Right hindlimb (tissue), 1 donor: Measurements from ENCODE around the gene POLD1.
"Not testable (repeated sequence)": the region's sequence is repeated elsewhere in the genome, so short reads cannot be mapped to it uniquely, and the experiment has no call there.

ENCODE experiments used
- DNase-seq: peaks from one replicate; pipeline ENCODE4 v3.0.0-alpha.2; 2018

Gene POLD1

GRCh38 chr19:50365434-50366306, 18.5 kb upstream of the POLD1 start, which contains the start of gene NAPSA:
Gene NAPSA, minus strand, starts transcription at chr19:50365639. Its CDS starts 18 bp downstream, at chr19:50365621.
- DNase-seq, result no peak

- peak; percentile 89 for DNase-seq
Observed at GRCh38 chr19:50368649-50369570, 15.2 kb upstream of the POLD1 start.

DNA sequence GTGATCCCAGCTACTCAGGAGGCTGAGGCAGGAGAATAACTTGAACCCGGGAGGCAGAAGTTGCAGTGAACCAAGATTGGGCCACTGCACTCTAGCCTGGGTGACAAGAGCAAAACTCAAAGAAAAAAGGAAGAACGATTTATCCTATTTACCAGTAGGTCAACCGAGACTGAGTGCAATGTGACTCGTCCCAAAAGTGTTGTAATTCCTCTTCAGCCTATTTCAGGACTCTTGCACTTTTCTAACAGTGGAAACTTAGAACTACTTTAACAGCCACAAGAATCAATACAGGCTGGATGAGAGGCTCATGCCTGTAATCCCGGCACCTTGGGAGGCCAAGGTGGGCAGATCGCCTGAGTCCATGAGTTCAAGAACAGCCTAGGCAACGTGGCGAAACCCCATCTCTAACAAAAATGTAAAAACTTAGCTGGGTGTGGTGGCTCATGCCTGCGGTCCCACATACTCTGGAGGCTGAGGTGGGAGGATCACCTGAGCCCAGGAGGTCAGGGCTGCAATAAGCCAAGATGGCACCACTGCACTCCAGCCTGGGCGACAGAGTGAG, 12.2 kb upstream of the POLD1 start:
- no peak for DNase-seq

DNA sequence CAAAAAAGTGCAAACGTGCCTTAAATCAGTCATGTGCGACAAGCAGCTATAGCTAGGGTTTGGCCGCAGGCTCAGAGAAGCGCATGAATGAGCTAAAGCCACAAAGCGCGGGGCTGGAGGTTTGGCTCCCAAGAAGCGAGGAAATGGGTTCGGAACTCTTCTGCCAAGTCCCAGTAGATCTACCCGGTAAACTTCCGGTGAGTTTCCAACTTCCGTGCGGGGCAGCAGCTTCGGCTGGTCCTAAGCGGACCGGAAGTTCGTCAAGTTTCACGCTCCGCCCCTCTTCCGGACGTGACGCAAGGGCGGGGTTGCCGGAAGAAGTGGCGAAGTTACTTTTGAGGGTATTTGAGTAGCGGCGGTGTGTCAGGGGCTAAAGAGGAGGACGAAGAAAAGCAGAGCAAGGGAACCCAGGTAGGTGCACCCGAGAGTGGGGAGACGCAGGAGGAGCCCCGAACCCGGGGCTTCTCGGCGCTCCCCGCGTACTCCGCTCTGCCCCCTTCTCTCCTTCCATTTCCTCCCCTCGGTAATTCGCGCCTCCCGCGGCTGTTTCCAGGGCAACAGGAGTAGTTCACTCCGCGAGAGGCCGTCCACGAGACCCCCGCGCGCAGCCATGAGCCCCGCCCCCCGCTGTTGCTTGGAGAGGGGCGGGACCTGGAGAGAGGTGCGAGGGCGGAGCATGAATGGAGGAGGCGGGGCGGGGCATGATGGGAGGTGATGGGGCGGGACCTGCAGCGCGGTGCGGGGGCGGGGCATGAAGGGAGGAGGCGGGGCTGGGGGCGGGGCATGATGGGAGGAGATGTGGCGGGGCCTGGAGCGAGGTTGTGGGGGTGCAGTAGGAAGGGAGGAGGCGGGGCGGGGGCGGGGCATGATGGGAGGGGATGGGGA, 7.7 kb upstream of the POLD1 start, which contains the start of gene NR1H2:
NR1H2 (plus strand) TSS at position 292 of the 885 bp plus-strand sequence. CDS start 1,149 bp downstream, outside the sequence.
- DNase-seq, result peak; percentile 96

DNA sequence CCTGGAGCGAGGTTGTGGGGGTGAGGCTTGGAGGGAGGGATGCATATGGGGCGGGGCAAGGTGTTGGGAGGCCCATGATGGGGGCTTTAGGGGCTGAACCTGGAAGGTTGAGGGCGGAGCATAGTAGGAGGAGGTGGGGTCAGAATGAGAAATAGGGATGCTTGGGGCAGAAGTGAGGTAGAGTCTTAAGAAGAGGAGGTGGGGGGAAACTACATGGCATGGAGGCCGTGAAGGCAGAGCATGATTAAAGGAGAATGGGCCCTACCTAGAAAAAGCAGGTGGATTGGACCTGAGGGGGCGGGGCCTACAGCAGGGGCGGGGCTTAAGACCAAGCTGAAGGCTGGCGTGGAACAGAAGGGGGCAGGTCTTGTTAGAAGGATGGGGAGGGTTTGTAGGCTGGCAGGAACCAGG, 7.1 kb upstream of the POLD1 start:
- no peak for DNase-seq

- no peak for DNase-seq
Observed at GRCh38 chr19:50377517-50377916, 6.6 kb upstream of the POLD1 start.

DNA sequence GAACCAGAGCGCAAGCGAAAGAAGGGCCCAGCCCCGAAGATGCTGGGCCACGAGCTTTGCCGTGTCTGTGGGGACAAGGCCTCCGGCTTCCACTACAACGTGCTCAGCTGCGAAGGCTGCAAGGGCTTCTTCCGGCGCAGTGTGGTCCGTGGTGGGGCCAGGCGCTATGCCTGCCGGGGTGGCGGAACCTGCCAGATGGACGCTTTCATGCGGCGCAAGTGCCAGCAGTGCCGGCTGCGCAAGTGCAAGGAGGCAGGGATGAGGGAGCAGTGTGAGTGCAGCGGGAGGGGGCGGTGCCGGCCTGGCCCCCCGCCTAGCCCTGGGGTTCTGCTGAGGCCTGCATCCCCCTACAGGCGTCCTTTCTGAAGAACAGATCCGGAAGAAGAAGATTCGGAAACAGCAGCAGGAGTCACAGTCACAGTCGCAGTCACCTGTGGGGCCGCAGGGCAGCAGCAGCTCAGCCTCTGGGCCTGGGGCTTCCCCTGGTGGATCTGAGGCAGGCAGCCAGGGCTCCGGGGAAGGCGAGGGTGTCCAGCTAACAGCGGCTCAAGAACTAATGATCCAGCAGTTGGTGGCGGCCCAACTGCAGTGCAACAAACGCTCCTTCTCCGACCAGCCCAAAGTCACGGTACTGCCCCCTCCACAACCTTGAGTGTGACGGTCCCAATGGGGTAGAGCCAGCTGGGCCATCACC, 5.8 kb upstream of the POLD1 start:
- DNase-seq, result no peak

GRCh38 chr19:50378863-50379236, 5.3 kb upstream of the POLD1 start:
- DNase-seq, result no peak

- DNase-seq, result no peak
Observed at GRCh38 chr19:50379602-50380001, 4.5 kb upstream of the POLD1 start.

DNA sequence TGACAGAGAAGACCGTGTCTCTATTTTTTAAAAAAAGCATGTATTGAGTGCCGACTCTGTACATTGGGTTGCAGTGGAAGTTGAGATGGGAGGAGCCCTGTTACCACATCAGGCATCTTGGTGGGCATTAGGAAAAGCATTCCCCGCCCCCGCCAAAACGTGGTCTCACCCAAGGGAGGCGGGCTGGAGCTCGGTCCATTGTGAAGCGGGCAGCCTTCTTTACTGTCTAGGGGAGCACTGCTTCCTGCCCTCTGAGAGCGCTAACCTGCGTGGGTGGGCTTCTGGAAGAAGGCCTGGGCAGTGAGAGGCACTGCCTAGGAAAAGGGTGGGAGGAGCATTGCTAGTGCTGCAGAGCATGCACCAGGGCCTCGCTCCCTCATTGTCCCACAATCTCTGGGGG, 4.0 kb upstream of the POLD1 start:
- no peak for DNase-seq

DNA sequence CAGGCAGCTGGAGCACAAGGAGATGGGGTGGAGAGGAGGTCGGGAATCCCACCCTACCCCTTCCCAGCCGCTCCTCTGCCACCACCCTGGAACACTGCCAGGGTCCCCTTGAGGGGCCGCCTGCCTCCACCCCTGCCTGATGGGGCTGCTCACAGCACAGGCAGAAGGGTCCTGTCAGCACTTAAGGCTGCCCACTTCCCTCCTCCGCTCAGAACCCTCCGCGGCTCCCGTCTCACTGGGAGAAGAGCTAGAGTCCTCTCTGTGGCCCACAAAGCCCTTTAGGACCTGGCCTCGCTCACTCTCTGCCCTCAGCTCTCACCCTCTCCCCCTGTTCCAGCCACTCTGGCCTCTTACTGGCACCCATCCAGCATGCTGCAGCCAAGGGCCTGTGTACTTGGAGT, 3.4 kb upstream of the POLD1 start:
- no peak for DNase-seq

DNA sequence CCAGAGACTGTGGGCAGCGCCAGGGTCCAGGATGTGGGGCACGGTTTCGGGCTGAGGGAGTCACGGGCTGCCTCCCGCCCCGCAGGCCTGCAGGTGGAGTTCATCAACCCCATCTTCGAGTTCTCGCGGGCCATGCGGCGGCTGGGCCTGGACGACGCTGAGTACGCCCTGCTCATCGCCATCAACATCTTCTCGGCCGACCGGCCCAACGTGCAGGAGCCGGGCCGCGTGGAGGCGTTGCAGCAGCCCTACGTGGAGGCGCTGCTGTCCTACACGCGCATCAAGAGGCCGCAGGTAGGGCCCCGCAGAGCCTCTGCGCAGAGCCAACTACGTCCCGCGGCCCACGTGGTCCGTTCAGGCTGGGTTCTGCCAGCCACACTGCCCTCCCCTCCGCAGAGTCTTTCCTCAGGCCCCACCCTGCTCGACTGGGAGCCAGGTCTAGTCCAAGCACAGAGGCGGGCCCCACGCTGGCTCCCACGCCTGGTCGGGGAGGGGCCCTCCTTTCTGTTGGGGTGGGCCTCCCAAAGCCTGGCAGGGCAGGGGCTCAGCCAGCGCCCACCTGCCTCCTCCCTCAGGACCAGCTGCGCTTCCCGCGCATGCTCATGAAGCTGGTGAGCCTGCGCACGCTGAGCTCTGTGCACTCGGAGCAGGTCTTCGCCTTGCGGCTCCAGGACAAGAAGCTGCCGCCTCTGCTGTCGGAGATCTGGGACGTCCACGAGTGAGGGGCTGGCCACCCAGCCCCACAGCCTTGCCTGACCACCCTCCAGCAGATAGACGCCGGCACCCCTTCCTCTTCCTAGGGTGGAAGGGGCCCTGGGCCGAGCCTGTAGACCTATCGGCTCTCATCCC, 2.0 kb upstream of the POLD1 start:
- no peak for DNase-seq

- no peak for DNase-seq
Observed at GRCh38 chr19:50383001-50383851, 921 bp upstream of the POLD1 start.

- DNase-seq, result no peak
Observed at GRCh38 chr19:50384685-50385535, 763 bp downstream of the POLD1 start.

GRCh38 chr19:50387176-50387867, 3.2 kb downstream of the POLD1 start:
- DNase-seq, result no peak

GRCh38 chr19:50387868-50388245, 3.7 kb downstream of the POLD1 start:
- no peak for DNase-seq

GRCh38 chr19:50390295-50390694, 6.1 kb downstream of the POLD1 start:
- DNase-seq, result not testable (repeated sequence)

- not testable (repeated sequence) for DNase-seq
Observed at GRCh38 chr19:50390952-50391351, 6.8 kb downstream of the POLD1 start.
